Left lung (tissue), 10 donors: ENCODE measurements around the gene SLC44A5. TPM values are rescaled to one million over a fixed set of nuclear protein-coding genes. Genes with fewer than 3 reads are reported as not detected.

Experiments used
- ATAC-seq: fragments of 200-7000 bp; cut with Tn5 transposase; one replicate; pipeline ENCODE4 v1.9.1; 2020; ENCODE audit warnings: moderate library complexity
- DNase-seq, 4 donors: peaks; one replicate each; pipeline ENCODE4 v3.0.0-alpha.2; 2013 to 2020
- H3K27ac ChIP-seq, 2 donors: fragments of 200-600 bp; sonication (generic) in 1 of 2; one replicate each; pipeline versions ENCODE4 v1.5.0 to v1.8.0; 2020 to 2021
- H3K27me3 ChIP-seq, 2 donors: fragments of 200-600 bp; sonication (generic) in 1 of 2; one replicate each; pipeline versions ENCODE4 v1.5.0 to v1.8.0; 2020 to 2021
- H3K36me3 ChIP-seq, 2 donors: fragments of 200-600 bp; sonication (generic) in 1 of 2; one replicate each; pipeline versions ENCODE4 v1.5.0 to v1.8.0; 2020 to 2021
- H3K4me1 ChIP-seq, 2 donors: fragments of 200-600 bp; one replicate each; pipeline ENCODE4 v1.8.0; 2021
- H3K4me3 ChIP-seq, 2 donors: fragments of 200-600 bp; sonication (generic) in 1 of 2; one replicate each; pipeline versions ENCODE4 v1.5.0 to v1.8.0; 2020 to 2021; ENCODE audit warnings: mild to moderate bottlenecking in 1 of 2
- H3K9me3 ChIP-seq, 2 donors: fragments of 200-600 bp; sonication (generic) in 1 of 2; one replicate each; pipeline versions ENCODE4 v1.5.0 to v1.8.0; 2020 to 2021
- intact Hi-C, 2 donors: fragments of 100-400 bp; cut with DNase I; formaldehyde crosslinking; loops; one replicate each; pipeline versions ENCODE4 v1.11.2 to v1.14.2; 2022
- polyA plus RNA-seq, 6 donors: library from polyadenylated mRNA; unstranded; fragments of 120-200 nt; gene quantifications; one replicate each; pipeline ENCODE4 v1.2.1, GENCODE V29; 2013; ENCODE audit not compliant: insufficient read length in 6 of 6
- total RNA-seq, 2 donors: library from RNA; stranded (reverse); fragmentation: NEBNext Ultra II Directional; extraction: Animal tissue kit (Norgen Biotek cat#: 25700); gene quantifications; one replicate each; pipeline ENCODE4 v1.2.1, GENCODE V29; 2021
- TF ChIP-seq, protein P1 (sequence below), 2 donors: fragments of 200-600 bp; sonication (generic) in 1 of 2; IDR thresholded peaks; one replicate each; pipeline versions ENCODE4 v1.5.0 to v1.8.0; 2021; ENCODE audit warnings: antibody characterized with exemption in 2 of 2
- donor health status: DM: no; HTN: yes; CAD: no.
- donor health status: DM: no; HTN: no; CAD: no.

The SLC44A5 gene
- total and polyA plus RNA-seq, 8 donors = 0.09 to 6.4 (median 2.7) TPM

DNA sequence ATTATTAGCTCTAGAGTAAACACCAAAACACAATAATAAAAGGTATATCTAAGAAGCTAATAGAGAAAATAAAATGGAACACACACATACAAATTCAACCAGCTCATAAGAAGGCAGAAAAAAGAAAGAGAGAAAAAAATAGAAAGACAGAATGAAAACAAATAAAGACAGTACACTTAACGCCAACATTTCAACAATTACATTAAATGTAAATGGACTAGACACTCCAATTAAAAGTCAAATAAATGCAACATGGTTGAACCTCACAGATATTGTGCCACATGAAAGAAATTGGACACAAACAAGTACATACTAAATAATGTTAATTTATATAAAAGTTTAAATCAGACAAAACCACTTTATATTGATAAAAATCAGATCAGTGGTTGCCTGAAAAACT, 56.0 kb downstream of the SLC44A5 start:
- H3K9me3 ChIP-seq = no peaks in the 10 kb centered on the region
- H3K27me3 ChIP-seq = no peaks in the 10 kb centered on the region
- H3K27ac ChIP-seq = no peak overlapping the region
- intact Hi-C loops = no loop called here
- ATAC-seq (no peak), DNase-seq (no peak)
- no peaks in the 10 kb centered on the region for H3K4me1 ChIP-seq
- no peak overlapping the region for H3K4me3 ChIP-seq
- no peaks in the 10 kb centered on the region for H3K36me3 ChIP-seq
- TF ChIP-seq, protein P1, sequence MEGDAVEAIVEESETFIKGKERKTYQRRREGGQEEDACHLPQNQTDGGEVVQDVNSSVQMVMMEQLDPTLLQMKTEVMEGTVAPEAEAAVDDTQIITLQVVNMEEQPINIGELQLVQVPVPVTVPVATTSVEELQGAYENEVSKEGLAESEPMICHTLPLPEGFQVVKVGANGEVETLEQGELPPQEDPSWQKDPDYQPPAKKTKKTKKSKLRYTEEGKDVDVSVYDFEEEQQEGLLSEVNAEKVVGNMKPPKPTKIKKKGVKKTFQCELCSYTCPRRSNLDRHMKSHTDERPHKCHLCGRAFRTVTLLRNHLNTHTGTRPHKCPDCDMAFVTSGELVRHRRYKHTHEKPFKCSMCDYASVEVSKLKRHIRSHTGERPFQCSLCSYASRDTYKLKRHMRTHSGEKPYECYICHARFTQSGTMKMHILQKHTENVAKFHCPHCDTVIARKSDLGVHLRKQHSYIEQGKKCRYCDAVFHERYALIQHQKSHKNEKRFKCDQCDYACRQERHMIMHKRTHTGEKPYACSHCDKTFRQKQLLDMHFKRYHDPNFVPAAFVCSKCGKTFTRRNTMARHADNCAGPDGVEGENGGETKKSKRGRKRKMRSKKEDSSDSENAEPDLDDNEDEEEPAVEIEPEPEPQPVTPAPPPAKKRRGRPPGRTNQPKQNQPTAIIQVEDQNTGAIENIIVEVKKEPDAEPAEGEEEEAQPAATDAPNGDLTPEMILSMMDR (IDR thresholded peaks at IDR 0.05) = no peak

DNA sequence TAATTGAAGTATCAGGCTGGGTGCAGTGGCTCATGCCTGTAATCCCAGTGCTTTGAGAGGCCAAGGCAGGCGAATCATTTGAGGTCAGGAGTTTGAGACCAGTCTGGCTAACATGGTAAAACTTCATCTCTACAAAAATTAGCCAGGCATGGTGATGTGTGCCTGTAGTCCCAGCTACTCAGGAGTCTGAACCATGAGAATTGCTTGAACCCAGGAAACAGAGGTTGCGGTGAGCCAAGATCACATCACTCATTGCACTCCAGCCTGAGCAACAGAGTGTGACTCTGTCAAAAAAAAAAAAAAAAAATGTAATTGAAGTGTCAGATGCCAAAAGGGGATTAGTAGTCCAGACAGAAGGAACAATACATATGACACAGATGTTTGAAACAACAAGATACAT, 56.7 kb downstream of the SLC44A5 start:
- ATAC-seq (no peak), DNase-seq (no peak)

DNA sequence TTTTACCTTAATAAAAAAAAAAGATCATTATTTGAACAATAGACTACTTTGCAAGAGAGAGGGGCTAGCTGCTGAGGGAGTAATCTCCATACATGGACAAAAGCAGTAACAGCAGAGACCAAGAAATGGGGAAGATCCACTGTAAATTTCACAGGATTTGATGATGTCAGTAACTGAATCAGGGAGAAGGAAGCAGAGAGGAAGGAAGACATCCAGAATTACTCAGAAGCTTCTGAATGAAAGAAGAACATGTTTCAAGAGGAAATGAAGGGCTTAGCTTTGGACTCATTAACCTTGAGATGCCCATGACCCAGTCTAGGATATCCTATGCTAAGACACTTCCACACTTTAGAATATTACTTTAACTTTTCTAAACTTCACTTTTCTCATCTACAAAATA, 60.4 kb downstream of the SLC44A5 start:
- TF ChIP-seq, protein P1 (IDR thresholded peaks at IDR 0.05) = no peak
- no peak overlapping the region for H3K27ac ChIP-seq
- no peaks in the 10 kb centered on the region for H3K36me3 ChIP-seq
- intact Hi-C loops = no loop called here
- ATAC-seq = no peak
- DNase-seq = no peak
- H3K4me1 ChIP-seq = no peaks in the 10 kb centered on the region
- no peaks in the 10 kb centered on the region for H3K27me3 ChIP-seq
- H3K9me3 ChIP-seq = no peaks in the 10 kb centered on the region
- no peak overlapping the region for H3K4me3 ChIP-seq

More for the DNA sequence above, 56.7 kb downstream of the SLC44A5 start:
- H3K36me3 ChIP-seq = no peaks in the 10 kb centered on the region
- no peaks in the 10 kb centered on the region for H3K27me3 ChIP-seq
- no peak overlapping the region for H3K4me3 ChIP-seq
- intact Hi-C loops = no loop called here
- H3K27ac ChIP-seq = no peak overlapping the region
- H3K4me1 ChIP-seq = no peaks in the 10 kb centered on the region
- H3K9me3 ChIP-seq = no peaks in the 10 kb centered on the region
- TF ChIP-seq, protein P1 (IDR thresholded peaks at IDR 0.05) = no peak

DNA sequence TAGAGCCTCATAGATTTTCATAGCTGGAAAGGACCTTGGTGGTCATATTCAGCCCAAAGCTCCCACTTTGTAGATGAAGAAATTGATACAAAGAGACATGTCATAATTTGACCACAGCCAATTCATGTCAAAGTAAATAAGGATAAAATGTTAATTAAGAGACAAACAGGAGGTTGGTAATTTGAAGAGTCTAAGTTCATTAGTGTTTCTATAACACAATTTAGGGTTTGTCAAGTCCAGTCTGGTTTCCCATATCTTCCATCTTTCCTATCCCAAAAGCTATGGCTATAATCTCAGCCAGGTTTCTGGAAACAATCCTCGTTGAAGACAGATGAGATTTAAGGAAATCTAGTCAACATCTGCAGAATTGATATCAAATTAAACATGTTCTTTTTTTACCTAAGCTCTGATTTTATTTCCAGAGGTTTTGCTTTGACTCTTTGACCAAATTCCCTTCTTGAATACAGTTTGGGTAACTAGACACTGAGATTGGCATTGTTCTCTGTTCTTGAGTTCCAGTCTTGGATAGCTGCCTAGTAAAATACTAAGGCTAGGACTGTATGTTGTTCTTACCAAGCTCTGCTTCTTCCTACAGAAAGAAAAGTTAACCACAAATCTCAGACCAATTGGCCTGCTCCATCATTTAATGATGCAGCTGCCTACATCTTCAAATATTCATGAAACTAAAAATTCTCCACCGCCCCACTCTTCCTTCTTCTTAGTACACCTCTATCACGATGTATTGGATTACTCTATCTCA, 62.0 kb downstream of the SLC44A5 start:
- TF ChIP-seq, protein P1 (IDR thresholded peaks at IDR 0.05) = no peak
- H3K9me3 ChIP-seq = no peaks in the 10 kb centered on the region
- no peak overlapping the region for H3K27ac ChIP-seq
- ATAC-seq (no peak), DNase-seq (no peak)
- H3K27me3 ChIP-seq = no peaks in the 10 kb centered on the region
- intact Hi-C loops = no loop called here
- H3K4me3 ChIP-seq = no peak overlapping the region
- no peaks in the 10 kb centered on the region for H3K4me1 ChIP-seq
- no peaks in the 10 kb centered on the region for H3K36me3 ChIP-seq

- TF ChIP-seq, protein P1 (IDR thresholded peaks at IDR 0.05) = no peak
- no peaks in the 10 kb centered on the region for H3K27me3 ChIP-seq
- ATAC-seq (no peak), DNase-seq (no peak)
- H3K36me3 ChIP-seq = no peaks in the 10 kb centered on the region
- no peak overlapping the region for H3K27ac ChIP-seq
- no peak overlapping the region for H3K4me3 ChIP-seq
- intact Hi-C loops = no loop called here
- no peaks in the 10 kb centered on the region for H3K9me3 ChIP-seq
- H3K4me1 ChIP-seq = no peaks in the 10 kb centered on the region
Measured at GRCh38 chr1:75543705-75544104, 67.2 kb downstream of the SLC44A5 start.
